ENCODE data around the gene MZB1.

MZB1 gene

GRCh38 chr5:139406963-139407362 lies 17.2 kb upstream of the MZB1 start:
- no peak overlapping the region for H3K4me3 ChIP-seq (ENCODE audit: low read length)
- H3K4me1 ChIP-seq (ENCODE audit: control insufficient read depth, insufficient read depth, low read length), result peaks cover 21% of the 10 kb centered on the region
- no peaks in the 10 kb centered on the region for H3K27me3 ChIP-seq (ENCODE audit: control insufficient read depth, insufficient read depth, low read length)
- H3K9ac ChIP-seq (ENCODE audit: low read length), result no peak overlapping the region
- no peak overlapping the region for H3K27ac ChIP-seq (ENCODE audit: low read depth, low read length)
- H3K36me3 ChIP-seq (ENCODE audit: control insufficient read depth, insufficient read depth, low read length), result no peaks in the 10 kb centered on the region

GRCh38 chr5:139404484-139404840 lies 14.7 kb upstream of the MZB1 start:
- Histone ChIP-seq H3K4me3 (ENCODE audit: low read length) (peak overlapping the region; percentile 60), H3K27ac (ENCODE audit: low read depth, low read length) (peak overlapping the region; percentile 89), H3K4me1 (ENCODE audit: control insufficient read depth, insufficient read depth, low read length) (peaks cover 3% of the 10 kb centered on the region)

GRCh38 chr5:139403787-139404483 lies 14.2 kb upstream of the MZB1 start, which contains the start of gene SPATA24:
Gene SPATA24 (minus strand): TSS chr5:139404089. CDS start chr5:139404060, 29 bp downstream.
- H3K27me3 ChIP-seq (ENCODE audit: control insufficient read depth, insufficient read depth, low read length), result no peaks in the 10 kb centered on the region
- H3K4me1 ChIP-seq (ENCODE audit: control insufficient read depth, insufficient read depth, low read length), result peaks cover 3% of the 10 kb centered on the region
- peaks cover 2% of the 10 kb centered on the region for H3K36me3 ChIP-seq (ENCODE audit: control insufficient read depth, insufficient read depth, low read length)
- H3K27ac ChIP-seq (ENCODE audit: low read depth, low read length), result peak within 1 kb of the TSS; percentile 89
- peak within 1 kb of the TSS; percentile 65 for H3K4me3 ChIP-seq (ENCODE audit: low read length)
- H3K9ac ChIP-seq (ENCODE audit: low read length), result peak within 1 kb of the TSS; percentile 21

More at GRCh38 chr5:139404484-139404840, 14.7 kb upstream of the MZB1 start:
- Histone ChIP-seq H3K36me3 (ENCODE audit: control insufficient read depth, insufficient read depth, low read length) (peaks cover 2% of the 10 kb centered on the region), H3K9ac (ENCODE audit: low read length) (peak overlapping the region; percentile 19), H3K27me3 (ENCODE audit: control insufficient read depth, insufficient read depth, low read length) (no peaks in the 10 kb centered on the region)

GRCh38 chr5:139403418-139403786 lies 13.7 kb upstream of the MZB1 start:
- peaks cover 3% of the 10 kb centered on the region for H3K4me1 ChIP-seq (ENCODE audit: control insufficient read depth, insufficient read depth, low read length)
- H3K4me3 ChIP-seq (ENCODE audit: low read length), result peak overlapping the region; percentile 65
- H3K9ac ChIP-seq (ENCODE audit: low read length), result peak overlapping the region; percentile 21
- H3K36me3 ChIP-seq (ENCODE audit: control insufficient read depth, insufficient read depth, low read length), result peaks cover 2% of the 10 kb centered on the region
- H3K27ac ChIP-seq (ENCODE audit: low read depth, low read length), result peak overlapping the region; percentile 89
- no peaks in the 10 kb centered on the region for H3K27me3 ChIP-seq (ENCODE audit: control insufficient read depth, insufficient read depth, low read length)

- H3K4me3 ChIP-seq (ENCODE audit: low read length), result no peak overlapping the region
- H3K27me3 ChIP-seq (ENCODE audit: control insufficient read depth, insufficient read depth, low read length), result no peaks in the 10 kb centered on the region
- H3K9ac ChIP-seq (ENCODE audit: low read length), result no peak overlapping the region
- no peak overlapping the region for H3K27ac ChIP-seq (ENCODE audit: low read depth, low read length)
- H3K36me3 ChIP-seq (ENCODE audit: control insufficient read depth, insufficient read depth, low read length), result peaks cover 2% of the 10 kb centered on the region
- peaks cover 3% of the 10 kb centered on the region for H3K4me1 ChIP-seq (ENCODE audit: control insufficient read depth, insufficient read depth, low read length)
Observed at GRCh38 chr5:139402561-139403158, 12.9 kb upstream of the MZB1 start.

- Histone ChIP-seq H3K27me3 (ENCODE audit: control insufficient read depth, insufficient read depth, low read length) (no peaks in the 10 kb centered on the region), H3K9ac (ENCODE audit: low read length) (no peak overlapping the region), H3K4me3 (ENCODE audit: low read length) (no peak overlapping the region), H3K4me1 (ENCODE audit: control insufficient read depth, insufficient read depth, low read length) (peaks cover 3% of the 10 kb centered on the region), H3K27ac (ENCODE audit: low read depth, low read length) (no peak overlapping the region), H3K36me3 (ENCODE audit: control insufficient read depth, insufficient read depth, low read length) (peaks cover 2% of the 10 kb centered on the region)
Observed at GRCh38 chr5:139401546-139401945, 11.8 kb upstream of the MZB1 start.

GRCh38 chr5:139399501-139400121 lies 9.9 kb upstream of the MZB1 start:
- H3K4me1 ChIP-seq (ENCODE audit: control insufficient read depth, insufficient read depth, low read length), result peaks cover 3% of the 10 kb centered on the region
- peaks cover 2% of the 10 kb centered on the region for H3K36me3 ChIP-seq (ENCODE audit: control insufficient read depth, insufficient read depth, low read length)
- H3K4me3 ChIP-seq (ENCODE audit: low read length), result no peak overlapping the region
- no peak overlapping the region for H3K9ac ChIP-seq (ENCODE audit: low read length)
- H3K27ac ChIP-seq (ENCODE audit: low read depth, low read length), result no peak overlapping the region
- H3K27me3 ChIP-seq (ENCODE audit: control insufficient read depth, insufficient read depth, low read length), result peaks cover 1% of the 10 kb centered on the region

- peaks cover 16% of the 10 kb centered on the region for H3K27me3 ChIP-seq (ENCODE audit: control insufficient read depth, insufficient read depth, low read length)
- H3K27ac ChIP-seq (ENCODE audit: low read depth, low read length), result no peak overlapping the region
- no peaks in the 10 kb centered on the region for H3K4me1 ChIP-seq (ENCODE audit: control insufficient read depth, insufficient read depth, low read length)
- H3K9ac ChIP-seq (ENCODE audit: low read length), result no peak overlapping the region
- H3K36me3 ChIP-seq (ENCODE audit: control insufficient read depth, insufficient read depth, low read length), result peaks cover 2% of the 10 kb centered on the region
- H3K4me3 ChIP-seq (ENCODE audit: low read length), result no peak overlapping the region
Observed at GRCh38 chr5:139397921-139398320, 8.2 kb upstream of the MZB1 start.

- Histone ChIP-seq H3K27ac (ENCODE audit: low read depth, low read length) (no peak overlapping the region), H3K4me3 (ENCODE audit: low read length) (no peak overlapping the region), H3K4me1 (ENCODE audit: control insufficient read depth, insufficient read depth, low read length) (no peaks in the 10 kb centered on the region), H3K9ac (ENCODE audit: low read length) (no peak overlapping the region), H3K36me3 (ENCODE audit: control insufficient read depth, insufficient read depth, low read length) (peaks cover 2% of the 10 kb centered on the region), H3K27me3 (ENCODE audit: control insufficient read depth, insufficient read depth, low read length) (peaks cover 17% of the 10 kb centered on the region)
Observed at GRCh38 chr5:139396691-139397090, 7.0 kb upstream of the MZB1 start.

- Histone ChIP-seq H3K4me3 (ENCODE audit: low read length) (no peak overlapping the region), H3K27ac (ENCODE audit: low read depth, low read length) (no peak overlapping the region), H3K27me3 (ENCODE audit: control insufficient read depth, insufficient read depth, low read length) (peaks cover 17% of the 10 kb centered on the region), H3K36me3 (ENCODE audit: control insufficient read depth, insufficient read depth, low read length) (no peaks in the 10 kb centered on the region), H3K4me1 (ENCODE audit: control insufficient read depth, insufficient read depth, low read length) (no peaks in the 10 kb centered on the region), H3K9ac (ENCODE audit: low read length) (no peak overlapping the region)
Observed at GRCh38 chr5:139395844-139396640, 6.3 kb upstream of the MZB1 start.

GRCh38 chr5:139394654-139395566 lies 5.2 kb upstream of the MZB1 start, which contains the start of gene PROB1:
Gene PROB1 (minus strand): TSS chr5:139395104. CDS start chr5:139395081, 23 bp downstream.
- H3K27me3 ChIP-seq (ENCODE audit: control insufficient read depth, insufficient read depth, low read length), result peaks cover 17% of the 10 kb centered on the region
- no peak within 1 kb of the TSS for H3K27ac ChIP-seq (ENCODE audit: low read depth, low read length)
- peaks cover 3% of the 10 kb centered on the region for H3K36me3 ChIP-seq (ENCODE audit: control insufficient read depth, insufficient read depth, low read length)
- H3K4me1 ChIP-seq (ENCODE audit: control insufficient read depth, insufficient read depth, low read length), result no peaks in the 10 kb centered on the region
- no peak within 1 kb of the TSS for H3K9ac ChIP-seq (ENCODE audit: low read length)
- H3K4me3 ChIP-seq (ENCODE audit: low read length), result peak within 1 kb of the TSS; percentile 65

All from rectal smooth muscle tissue (tissue), 1 donor.